ENCODE results near the gene SHISA6.

DNA sequence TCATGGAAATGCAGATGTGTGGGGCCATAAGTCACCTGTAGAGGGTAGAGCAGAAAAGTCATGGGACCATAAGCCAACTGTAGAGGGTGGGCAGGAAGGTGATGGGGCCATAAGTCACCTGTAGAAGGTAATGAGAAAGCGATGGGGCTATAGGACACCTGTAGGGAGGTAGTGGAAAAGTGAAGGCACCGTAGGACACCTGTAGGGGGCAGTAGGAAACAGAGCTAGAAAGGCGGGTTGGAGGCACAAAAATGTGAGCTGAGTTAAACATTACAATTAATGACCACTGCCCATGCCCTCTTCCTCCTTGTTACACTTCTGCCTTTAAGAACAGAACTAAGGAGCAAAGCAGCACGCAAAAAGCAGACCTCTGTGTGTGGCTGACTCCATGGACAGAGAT is 150.1 kb downstream of the SHISA6 start:
- TF ChIP-seq, protein P1, sequence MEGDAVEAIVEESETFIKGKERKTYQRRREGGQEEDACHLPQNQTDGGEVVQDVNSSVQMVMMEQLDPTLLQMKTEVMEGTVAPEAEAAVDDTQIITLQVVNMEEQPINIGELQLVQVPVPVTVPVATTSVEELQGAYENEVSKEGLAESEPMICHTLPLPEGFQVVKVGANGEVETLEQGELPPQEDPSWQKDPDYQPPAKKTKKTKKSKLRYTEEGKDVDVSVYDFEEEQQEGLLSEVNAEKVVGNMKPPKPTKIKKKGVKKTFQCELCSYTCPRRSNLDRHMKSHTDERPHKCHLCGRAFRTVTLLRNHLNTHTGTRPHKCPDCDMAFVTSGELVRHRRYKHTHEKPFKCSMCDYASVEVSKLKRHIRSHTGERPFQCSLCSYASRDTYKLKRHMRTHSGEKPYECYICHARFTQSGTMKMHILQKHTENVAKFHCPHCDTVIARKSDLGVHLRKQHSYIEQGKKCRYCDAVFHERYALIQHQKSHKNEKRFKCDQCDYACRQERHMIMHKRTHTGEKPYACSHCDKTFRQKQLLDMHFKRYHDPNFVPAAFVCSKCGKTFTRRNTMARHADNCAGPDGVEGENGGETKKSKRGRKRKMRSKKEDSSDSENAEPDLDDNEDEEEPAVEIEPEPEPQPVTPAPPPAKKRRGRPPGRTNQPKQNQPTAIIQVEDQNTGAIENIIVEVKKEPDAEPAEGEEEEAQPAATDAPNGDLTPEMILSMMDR (IDR thresholded peaks at IDR 0.05): peak in 3 of 5 experiments; percentile 21 to 40 (median 34)
- TF ChIP-seq POLR2AphosphoS5 (IDR thresholded peaks at IDR 0.05) (no peak), EP300 (IDR thresholded peaks at IDR 0.05; ENCODE audit: low read depth) (no peak), POLR2A (IDR thresholded peaks at IDR 0.05) (no peak)

Measured in transverse colon (tissue), 4 donors.